ENCODE results near the gene BACH1.

The BACH1 gene

DNA sequence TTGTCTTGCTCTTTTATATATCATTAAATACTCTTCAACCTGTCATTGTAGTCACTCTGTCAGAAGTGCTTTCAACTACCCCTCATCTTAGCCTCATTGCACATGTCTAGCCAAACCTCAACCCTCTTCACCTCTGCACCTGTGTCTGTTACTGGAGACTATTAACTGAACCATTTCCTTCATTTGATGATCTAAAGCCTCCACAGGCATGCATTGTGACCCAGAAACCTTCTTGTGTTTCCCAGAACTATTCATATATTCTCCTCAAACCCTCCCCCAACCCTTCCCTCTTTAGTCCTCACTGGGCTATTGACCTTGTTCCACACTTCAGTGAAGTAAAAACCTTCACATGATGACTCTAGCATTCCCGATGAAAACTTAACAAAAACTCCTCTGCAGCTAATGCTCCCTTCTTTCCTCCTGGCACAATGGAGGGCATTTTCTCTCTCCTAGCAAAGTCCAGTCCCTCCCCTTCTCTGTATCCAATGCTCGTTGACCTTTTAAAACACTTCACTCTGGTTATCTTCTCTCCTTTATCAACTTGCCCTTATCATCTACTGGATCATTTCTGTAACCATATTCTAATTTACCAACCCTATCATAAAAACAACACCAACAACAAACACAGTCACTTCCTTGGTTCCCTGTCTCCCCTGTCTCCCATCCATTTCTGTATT, 86.1 kb downstream of the BACH1 start:
- Mint-ChIP-seq H3K4me1 (no peaks in the 10 kb centered on the region), H3K27me3 (no peaks in the 10 kb centered on the region), H3K4me3 (no peak overlapping the region), H3K27ac (no peak overlapping the region), H3K9me3 (no peaks in the 10 kb centered on the region), H3K36me3 (ENCODE audit: low read depth) (peaks cover 4% of the 10 kb centered on the region)
- no peak for ATAC-seq
- DNase-seq = no peak

- H3K27ac Mint-ChIP-seq = no peak overlapping the region
- no peaks in the 10 kb centered on the region for H3K27me3 Mint-ChIP-seq
- peaks cover 4% of the 10 kb centered on the region for H3K36me3 Mint-ChIP-seq (ENCODE audit: low read depth)
- no peak for ATAC-seq
- H3K9me3 Mint-ChIP-seq = no peaks in the 10 kb centered on the region
- no peaks in the 10 kb centered on the region for H3K4me1 Mint-ChIP-seq
- no peak overlapping the region for H3K4me3 Mint-ChIP-seq
- DNase-seq = no peak
Measured at GRCh38 chr21:29385934-29386520, 87.3 kb downstream of the BACH1 start.

DNA sequence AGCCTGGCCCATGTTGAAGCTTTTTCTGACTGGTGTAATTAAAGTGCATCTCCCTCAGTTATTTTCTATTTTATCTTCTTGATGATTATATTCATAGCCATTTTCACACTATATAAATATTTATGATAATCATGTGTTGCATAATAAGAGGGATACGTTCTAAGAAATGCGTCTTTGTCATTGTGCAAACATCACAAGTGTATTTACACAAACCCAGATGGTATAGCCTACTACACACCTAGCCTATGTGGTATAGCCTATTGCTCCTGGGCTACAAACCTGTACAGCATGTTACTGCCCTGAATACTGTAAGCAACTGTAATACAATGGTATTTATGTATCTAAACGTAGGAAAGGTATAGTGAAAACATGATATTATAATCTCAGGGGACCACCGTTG, 88.1 kb downstream of the BACH1 start:
- H3K4me3 Mint-ChIP-seq = no peak overlapping the region
- H3K27me3 Mint-ChIP-seq = no peaks in the 10 kb centered on the region
- no peaks in the 10 kb centered on the region for H3K9me3 Mint-ChIP-seq
- H3K27ac Mint-ChIP-seq = no peak overlapping the region
- peaks cover 7% of the 10 kb centered on the region for H3K36me3 Mint-ChIP-seq (ENCODE audit: low read depth)
- no peak for DNase-seq
- no peaks in the 10 kb centered on the region for H3K4me1 Mint-ChIP-seq
- no peak for ATAC-seq

GRCh38 chr21:29387598-29387997, 88.9 kb downstream of the BACH1 start:
- H3K27me3 Mint-ChIP-seq = no peaks in the 10 kb centered on the region
- H3K9me3 Mint-ChIP-seq = no peaks in the 10 kb centered on the region
- no peak for DNase-seq
- H3K4me3 Mint-ChIP-seq = no peak overlapping the region
- ATAC-seq = no peak
- H3K36me3 Mint-ChIP-seq (ENCODE audit: low read depth) = peaks cover 8% of the 10 kb centered on the region
- H3K4me1 Mint-ChIP-seq = no peaks in the 10 kb centered on the region
- H3K27ac Mint-ChIP-seq = no peak overlapping the region

DNA sequence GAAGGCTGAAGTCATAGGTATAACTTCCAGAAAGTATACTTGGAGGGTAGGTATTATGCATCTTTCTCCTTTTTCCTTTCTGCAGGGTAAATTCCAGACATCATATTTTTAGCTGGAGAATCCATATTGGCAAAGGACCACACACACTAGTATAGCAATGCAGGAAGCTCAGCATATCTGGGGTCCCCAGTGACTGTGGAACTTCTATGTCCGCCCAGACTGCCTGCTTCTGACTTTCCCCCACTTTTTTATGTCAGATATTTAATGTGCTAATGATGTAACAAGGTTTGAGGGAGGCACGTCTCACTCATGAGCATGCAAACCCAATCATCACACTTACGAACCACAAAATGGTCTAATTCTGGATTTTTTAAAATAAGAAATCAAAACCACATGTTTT, 90.4 kb downstream of the BACH1 start:
- DNase-seq (no peak), ATAC-seq (no peak)
- Mint-ChIP-seq H3K9me3 (peaks cover 6% of the 10 kb centered on the region), H3K36me3 (ENCODE audit: low read depth) (peaks cover 11% of the 10 kb centered on the region), H3K27me3 (no peaks in the 10 kb centered on the region), H3K4me1 (no peaks in the 10 kb centered on the region), H3K4me3 (no peak overlapping the region), H3K27ac (no peak overlapping the region)

- H3K27me3 Mint-ChIP-seq = no peaks in the 10 kb centered on the region
- H3K27ac Mint-ChIP-seq = no peak overlapping the region
- H3K36me3 Mint-ChIP-seq (ENCODE audit: low read depth) = peaks cover 11% of the 10 kb centered on the region
- peaks cover 2% of the 10 kb centered on the region for H3K4me1 Mint-ChIP-seq
- DNase-seq (no peak), ATAC-seq (no peak)
- H3K9me3 Mint-ChIP-seq = peaks cover 6% of the 10 kb centered on the region
- H3K4me3 Mint-ChIP-seq = no peak overlapping the region
Measured at GRCh38 chr21:29390778-29391177, 92.1 kb downstream of the BACH1 start.

DNA sequence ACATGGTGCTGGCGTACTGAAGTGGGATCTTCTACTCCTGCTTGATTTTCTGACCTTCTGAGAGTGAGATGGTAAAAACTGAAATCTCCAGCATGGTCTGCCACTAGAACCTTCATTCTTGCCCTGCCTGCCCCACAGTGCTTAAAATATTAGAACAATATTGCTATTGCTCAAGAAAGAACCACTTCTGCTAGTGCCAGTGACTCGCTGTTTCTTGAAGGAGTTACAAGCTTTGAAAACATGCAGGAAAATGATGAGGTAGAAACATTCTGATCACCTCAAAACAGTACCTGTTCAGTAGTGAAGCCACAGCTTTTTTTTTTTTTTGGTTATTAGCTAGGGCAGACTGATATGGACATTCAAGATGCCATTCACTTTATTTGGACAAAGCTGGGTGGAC, 95.3 kb downstream of the BACH1 start:
- Mint-ChIP-seq H3K27me3 (no peaks in the 10 kb centered on the region), H3K36me3 (ENCODE audit: low read depth) (peaks cover 28% of the 10 kb centered on the region), H3K9me3 (peaks cover 14% of the 10 kb centered on the region), H3K27ac (no peak overlapping the region), H3K4me3 (no peak overlapping the region), H3K4me1 (peaks cover 2% of the 10 kb centered on the region)
- DNase-seq = no peak
- ATAC-seq = no peak

All from activated naive CD8-positive, alpha-beta T cell treated with anti-CD3 and anti-CD28 coated beads, Interleukin-2, amount 50 U/mL, for 24 hours (primary cell).